HepG2 (cell line): Measurements from ENCODE around the gene DRAXIN. TPM values are rescaled to one million over a fixed set of nuclear protein-coding genes. Genes with fewer than 3 reads are reported as not detected.
A peak's percentile ranks its signal among the peaks of the same experiment; 100 is the strongest.

Experiments used
- ARNT2 ChIP-seq: sonication (generic); formaldehyde crosslinking; IDR thresholded peaks from 2 replicates; pipeline ENCODE4 v1.8.0; 2022; ENCODE audit warnings: mild to moderate bottlenecking, low read depth, missing genetic modification reagents, moderate library complexity
- ATAD3A ChIP-seq: sonication (generic); formaldehyde crosslinking; IDR thresholded peaks from 2 replicates; pipeline ENCODE4 v1.4.0; 2020; ENCODE audit warnings: missing genetic modification reagents
- ELF1 ChIP-seq: sonication (generic); formaldehyde crosslinking; IDR thresholded peaks from 2 replicates; pipeline ENCODE4 v1.4.0; 2020; ENCODE audit warnings: missing genetic modification reagents
- FOXP4 ChIP-seq: sonication (generic); formaldehyde crosslinking; IDR thresholded peaks from 2 replicates; pipeline ENCODE4 v1.4.0; 2020; ENCODE audit warnings: missing genetic modification reagents
- HOXA7 ChIP-seq: sonication (generic); formaldehyde crosslinking; IDR thresholded peaks from 2 replicates; pipeline ENCODE4 v1.8.1; 2022; ENCODE audit warnings: mild to moderate bottlenecking, missing genetic modification reagents, moderate library complexity
- IRF2 ChIP-seq: IDR thresholded peaks from 2 replicates; pipeline ENCODE4 v1.6.1; 2018; ENCODE audit warnings: missing genetic modification reagents, missing compliant biosample characterization
- MZF1 ChIP-seq: sonication (generic); formaldehyde crosslinking; IDR thresholded peaks from 2 replicates; pipeline ENCODE4 v1.8.1; 2023; ENCODE audit warnings: mild to moderate bottlenecking, missing genetic modification reagents, borderline replicate concordance
- NBN ChIP-seq: fragments of 450-650 bp; conservative IDR thresholded peaks from 2 replicates; pipeline ENCODE4 v1.6.1; 2017
- PLRG1 ChIP-seq: fragments of 450-650 bp; conservative IDR thresholded peaks from 2 replicates; pipeline ENCODE4 v1.6.1; 2016
- ZNF20 ChIP-seq: sonication (generic); formaldehyde crosslinking; IDR thresholded peaks from 2 replicates; pipeline ENCODE4 v1.4.0; 2020; ENCODE audit warnings: mild to moderate bottlenecking, moderate library complexity, missing genetic modification reagents
- ZNF501 ChIP-seq: sonication (generic); formaldehyde crosslinking; IDR thresholded peaks from 2 replicates; pipeline ENCODE4 v1.5.1; 2020; ENCODE audit warnings: mild to moderate bottlenecking, moderate library complexity, missing genetic modification reagents
- ZNF781 ChIP-seq: sonication (generic); formaldehyde crosslinking; IDR thresholded peaks from 2 replicates; pipeline ENCODE4 v1.5.1; 2020; ENCODE audit warnings: borderline replicate concordance, mild to moderate bottlenecking, missing genetic modification reagents; ENCODE audit errors: not compliant biosample characterization
- polyA plus RNA-seq, 8 experiments: library from polyadenylated mRNA; depleted of rRNA in 3 of 8; stranded (reverse) in 7 of 8; unstranded in 1 of 8; fragments of >200 nt; fragmentation: Illumina TruSeq in 4 of 8; extraction: Trizol in 4 of 8; gene quantifications; 2 replicates each; pipeline versions ENCODE4 v1.2.1 to v1.2.3, GENCODE V29; 2011 to 2016; ENCODE audit warnings: low read depth in 4 of 8, missing spikeins in 1 of 8, mixed read lengths in 1 of 8; ENCODE audit not compliant: insufficient read depth in 1 of 8
- total RNA-seq, 5 experiments: library from RNA; depleted of rRNA; stranded (reverse); fragments of >200 nt; fragmentation: Illumina TruSeq; extraction: Trizol; gene quantifications; 2 replicates each; pipeline ENCODE4 v1.2.3, GENCODE V29; 2016; ENCODE audit warnings: low read depth in 1 of 5
- TF ChIP-seq, protein P1 (sequence below): sonication (generic); formaldehyde crosslinking; IDR thresholded peaks from 2 replicates; pipeline ENCODE4 v1.9.0; 2021; ENCODE audit warnings: missing genetic modification reagents, borderline replicate concordance
- TF ChIP-seq, protein P2 (sequence below): sonication (generic); formaldehyde crosslinking; IDR thresholded peaks from 2 replicates; pipeline ENCODE4 v1.4.0; 2020; ENCODE audit warnings: mild to moderate bottlenecking, missing genetic modification reagents, borderline replicate concordance
- TF ChIP-seq, protein P3 (sequence below): sonication (generic); formaldehyde crosslinking; IDR thresholded peaks from 2 replicates; pipeline ENCODE4 v1.4.0; 2020; ENCODE audit warnings: missing genetic modification reagents, borderline replicate concordance

DRAXIN gene
- total and polyA plus RNA-seq, 2 of the 13 experiments (the other 11 are each of a cell fraction or from before 2014, with no cell fraction given) = 0.02 TPM; not detected in 1

DNA sequence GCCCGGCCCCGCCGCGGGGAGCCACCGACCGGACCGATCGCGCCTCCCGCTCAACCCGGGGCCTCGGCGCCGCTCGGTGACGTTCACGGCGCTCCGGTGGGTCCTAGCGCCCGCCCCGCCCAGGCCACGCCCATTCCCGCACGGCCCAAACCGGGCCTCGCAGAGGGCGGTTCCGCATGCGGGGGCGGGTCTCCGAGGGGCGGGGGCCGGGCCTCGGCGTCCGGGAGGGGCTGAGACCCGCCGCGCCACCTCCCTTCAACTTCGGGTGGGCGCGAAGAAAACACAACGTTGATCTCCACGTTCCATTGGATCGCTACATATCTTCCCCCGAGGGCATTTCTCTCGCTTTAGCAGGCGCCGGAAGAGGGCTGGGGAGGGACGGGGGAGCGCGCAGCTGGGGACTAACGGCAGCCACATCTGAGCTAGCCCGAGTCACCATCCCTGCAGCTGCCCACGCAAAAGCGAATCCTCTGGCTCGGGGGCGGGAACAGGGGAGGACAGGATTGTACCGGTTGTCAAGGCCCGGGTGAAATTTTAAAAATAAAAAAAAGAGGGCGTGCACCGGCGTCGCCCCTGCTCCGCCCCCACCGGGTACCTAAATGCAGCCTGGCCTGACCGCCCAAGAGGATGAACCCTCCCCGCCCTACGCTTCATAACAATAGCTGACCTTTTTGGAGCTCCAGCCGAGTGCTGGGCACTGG, 10.3 kb upstream of the DRAXIN start, which contains the start of gene MAD2L2 (continued):
- no peak for TF ChIP-seq ZNF781 (CRISPR knock-in tag)
- TF ChIP-seq ZNF20 (CRISPR knock-in tag) = no peak
- TF ChIP-seq, protein P1, sequence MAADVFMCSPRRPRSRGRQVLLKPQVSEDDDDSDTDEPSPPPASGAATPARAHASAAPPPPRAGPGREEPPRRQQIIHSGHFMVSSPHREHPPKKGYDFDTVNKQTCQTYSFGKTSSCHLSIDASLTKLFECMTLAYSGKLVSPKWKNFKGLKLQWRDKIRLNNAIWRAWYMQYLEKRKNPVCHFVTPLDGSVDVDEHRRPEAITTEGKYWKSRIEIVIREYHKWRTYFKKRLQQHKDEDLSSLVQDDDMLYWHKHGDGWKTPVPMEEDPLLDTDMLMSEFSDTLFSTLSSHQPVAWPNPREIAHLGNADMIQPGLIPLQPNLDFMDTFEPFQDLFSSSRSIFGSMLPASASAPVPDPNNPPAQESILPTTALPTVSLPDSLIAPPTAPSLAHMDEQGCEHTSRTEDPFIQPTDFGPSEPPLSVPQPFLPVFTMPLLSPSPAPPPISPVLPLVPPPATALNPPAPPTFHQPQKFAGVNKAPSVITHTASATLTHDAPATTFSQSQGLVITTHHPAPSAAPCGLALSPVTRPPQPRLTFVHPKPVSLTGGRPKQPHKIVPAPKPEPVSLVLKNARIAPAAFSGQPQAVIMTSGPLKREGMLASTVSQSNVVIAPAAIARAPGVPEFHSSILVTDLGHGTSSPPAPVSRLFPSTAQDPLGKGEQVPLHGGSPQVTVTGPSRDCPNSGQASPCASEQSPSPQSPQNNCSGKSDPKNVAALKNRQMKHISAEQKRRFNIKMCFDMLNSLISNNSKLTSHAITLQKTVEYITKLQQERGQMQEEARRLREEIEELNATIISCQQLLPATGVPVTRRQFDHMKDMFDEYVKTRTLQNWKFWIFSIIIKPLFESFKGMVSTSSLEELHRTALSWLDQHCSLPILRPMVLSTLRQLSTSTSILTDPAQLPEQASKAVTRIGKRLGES (CRISPR knock-in tag) = no peak
- no peak for TF ChIP-seq ZNF501 (CRISPR knock-in tag)
- TF ChIP-seq FOXP4 (CRISPR knock-in tag) = no peak
- TF ChIP-seq PLRG1 = no peak
- TF ChIP-seq, protein P2, sequence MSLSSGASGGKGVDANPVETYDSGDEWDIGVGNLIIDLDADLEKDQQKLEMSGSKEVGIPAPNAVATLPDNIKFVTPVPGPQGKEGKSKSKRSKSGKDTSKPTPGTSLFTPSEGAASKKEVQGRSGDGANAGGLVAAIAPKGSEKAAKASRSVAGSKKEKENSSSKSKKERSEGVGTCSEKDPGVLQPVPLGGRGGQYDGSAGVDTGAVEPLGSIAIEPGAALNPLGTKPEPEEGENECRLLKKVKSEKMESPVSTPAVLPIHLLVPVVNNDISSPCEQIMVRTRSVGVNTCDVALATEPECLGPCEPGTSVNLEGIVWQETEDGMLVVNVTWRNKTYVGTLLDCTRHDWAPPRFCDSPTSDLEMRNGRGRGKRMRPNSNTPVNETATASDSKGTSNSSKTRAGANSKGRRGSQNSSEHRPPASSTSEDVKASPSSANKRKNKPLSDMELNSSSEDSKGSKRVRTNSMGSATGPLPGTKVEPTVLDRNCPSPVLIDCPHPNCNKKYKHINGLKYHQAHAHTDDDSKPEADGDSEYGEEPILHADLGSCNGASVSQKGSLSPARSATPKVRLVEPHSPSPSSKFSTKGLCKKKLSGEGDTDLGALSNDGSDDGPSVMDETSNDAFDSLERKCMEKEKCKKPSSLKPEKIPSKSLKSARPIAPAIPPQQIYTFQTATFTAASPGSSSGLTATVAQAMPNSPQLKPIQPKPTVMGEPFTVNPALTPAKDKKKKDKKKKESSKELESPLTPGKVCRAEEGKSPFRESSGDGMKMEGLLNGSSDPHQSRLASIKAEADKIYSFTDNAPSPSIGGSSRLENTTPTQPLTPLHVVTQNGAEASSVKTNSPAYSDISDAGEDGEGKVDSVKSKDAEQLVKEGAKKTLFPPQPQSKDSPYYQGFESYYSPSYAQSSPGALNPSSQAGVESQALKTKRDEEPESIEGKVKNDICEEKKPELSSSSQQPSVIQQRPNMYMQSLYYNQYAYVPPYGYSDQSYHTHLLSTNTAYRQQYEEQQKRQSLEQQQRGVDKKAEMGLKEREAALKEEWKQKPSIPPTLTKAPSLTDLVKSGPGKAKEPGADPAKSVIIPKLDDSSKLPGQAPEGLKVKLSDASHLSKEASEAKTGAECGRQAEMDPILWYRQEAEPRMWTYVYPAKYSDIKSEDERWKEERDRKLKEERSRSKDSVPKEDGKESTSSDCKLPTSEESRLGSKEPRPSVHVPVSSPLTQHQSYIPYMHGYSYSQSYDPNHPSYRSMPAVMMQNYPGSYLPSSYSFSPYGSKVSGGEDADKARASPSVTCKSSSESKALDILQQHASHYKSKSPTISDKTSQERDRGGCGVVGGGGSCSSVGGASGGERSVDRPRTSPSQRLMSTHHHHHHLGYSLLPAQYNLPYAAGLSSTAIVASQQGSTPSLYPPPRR (CRISPR knock-in tag) = no peak
- no peak for TF ChIP-seq MZF1
- TF ChIP-seq HOXA7 (CRISPR knock-in tag) = no peak
- TF ChIP-seq ARNT2 = 0 out of 2 replicates have a peak, but pooled peaks have one; percentile 14
- peak; percentile 21; the same call in 1 of the 2 replicates for TF ChIP-seq IRF2
- no peak for TF ChIP-seq ATAD3A
- no peak for TF ChIP-seq NBN
- TF ChIP-seq, protein P3, sequence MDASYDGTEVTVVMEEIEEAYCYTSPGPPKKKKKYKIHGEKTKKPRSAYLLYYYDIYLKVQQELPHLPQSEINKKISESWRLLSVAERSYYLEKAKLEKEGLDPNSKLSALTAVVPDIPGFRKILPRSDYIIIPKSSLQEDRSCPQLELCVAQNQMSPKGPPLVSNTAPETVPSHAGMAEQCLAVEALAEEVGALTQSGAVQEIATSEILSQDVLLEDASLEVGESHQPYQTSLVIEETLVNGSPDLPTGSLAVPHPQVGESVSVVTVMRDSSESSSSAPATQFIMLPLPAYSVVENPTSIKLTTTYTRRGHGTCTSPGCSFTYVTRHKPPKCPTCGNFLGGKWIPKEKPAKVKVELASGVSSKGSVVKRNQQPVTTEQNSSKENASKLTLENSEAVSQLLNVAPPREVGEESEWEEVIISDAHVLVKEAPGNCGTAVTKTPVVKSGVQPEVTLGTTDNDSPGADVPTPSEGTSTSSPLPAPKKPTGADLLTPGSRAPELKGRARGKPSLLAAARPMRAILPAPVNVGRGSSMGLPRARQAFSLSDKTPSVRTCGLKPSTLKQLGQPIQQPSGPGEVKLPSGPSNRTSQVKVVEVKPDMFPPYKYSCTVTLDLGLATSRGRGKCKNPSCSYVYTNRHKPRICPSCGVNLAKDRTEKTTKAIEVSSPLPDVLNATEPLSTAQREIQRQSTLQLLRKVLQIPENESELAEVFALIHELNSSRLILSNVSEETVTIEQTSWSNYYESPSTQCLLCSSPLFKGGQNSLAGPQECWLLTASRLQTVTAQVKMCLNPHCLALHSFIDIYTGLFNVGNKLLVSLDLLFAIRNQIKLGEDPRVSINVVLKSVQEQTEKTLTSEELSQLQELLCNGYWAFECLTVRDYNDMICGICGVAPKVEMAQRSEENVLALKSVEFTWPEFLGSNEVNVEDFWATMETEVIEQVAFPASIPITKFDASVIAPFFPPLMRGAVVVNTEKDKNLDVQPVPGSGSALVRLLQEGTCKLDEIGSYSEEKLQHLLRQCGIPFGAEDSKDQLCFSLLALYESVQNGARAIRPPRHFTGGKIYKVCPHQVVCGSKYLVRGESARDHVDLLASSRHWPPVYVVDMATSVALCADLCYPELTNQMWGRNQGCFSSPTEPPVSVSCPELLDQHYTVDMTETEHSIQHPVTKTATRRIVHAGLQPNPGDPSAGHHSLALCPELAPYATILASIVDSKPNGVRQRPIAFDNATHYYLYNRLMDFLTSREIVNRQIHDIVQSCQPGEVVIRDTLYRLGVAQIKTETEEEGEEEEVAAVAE (CRISPR knock-in tag) = no peak
- TF ChIP-seq ELF1 (CRISPR knock-in tag) = no peak
